Measurements from ENCODE around the gene VWCE. TPM values are rescaled to one million over a fixed set of nuclear protein-coding genes. Genes with fewer than 3 reads are reported as not detected.

The VWCE gene
- total RNA-seq, 1 experiment from 2014 or later: 8.0 TPM

GRCh38 chr11:61272731-61273130 lies 22.4 kb downstream of the VWCE start:
- Histone ChIP-seq H3K27me3 (replicated peaks; ENCODE audit: insufficient read depth, low read depth, low read length, poor library complexity) (no peaks in the 10 kb centered on the region), H3K36me3 (ENCODE audit: insufficient read depth, low read length, poor library complexity, severe bottlenecking) (no peaks in the 10 kb centered on the region), H3K4me3 (ENCODE audit: low read depth, low read length, poor library complexity, severe bottlenecking) (no peak overlapping the region), H3K9me3 (ENCODE audit: low read depth, low read length, poor library complexity, severe bottlenecking) (no peaks in the 10 kb centered on the region), H3K4me1 (ENCODE audit: insufficient read depth, low read length, poor library complexity, severe bottlenecking) (no peaks in the 10 kb centered on the region), H3K27ac (ENCODE audit: low read depth, low read length, poor library complexity, severe bottlenecking) (no peak overlapping the region)
- intact Hi-C loops (cut with micrococcal nuclease; ENCODE audit: unreplicated experiment): no loop called here
- CTCF ChIA-PET: no interaction called here
- BruUV-seq (replicated peaks): no TSS peak
- POLR2A ChIA-PET (ENCODE audit: low non-redundant PET): no interaction called here
- no peak for TF ChIP-seq CTCF (conservative IDR thresholded peaks at IDR 0.05; ENCODE audit: low read depth, low read length)
- DNase-seq (ENCODE audit: low spot score): no peak

- no peaks in the 10 kb centered on the region for H3K4me1 ChIP-seq (ENCODE audit: insufficient read depth, low read length, poor library complexity, severe bottlenecking)
- CTCF ChIA-PET: no interaction called here
Observed at GRCh38 chr11:61270354-61271076, 24.6 kb downstream of the VWCE start.

GRCh38 chr11:61268588-61269250 lies 26.4 kb downstream of the VWCE start:
- no peak overlapping the region for H3K27ac ChIP-seq (ENCODE audit: low read depth, low read length, poor library complexity, severe bottlenecking)

More at GRCh38 chr11:61270354-61271076, 24.6 kb downstream of the VWCE start:
- BruUV-seq (replicated peaks): no TSS peak
- Histone ChIP-seq H3K9me3 (ENCODE audit: low read depth, low read length, poor library complexity, severe bottlenecking) (no peaks in the 10 kb centered on the region), H3K4me3 (ENCODE audit: low read depth, low read length, poor library complexity, severe bottlenecking) (no peak overlapping the region), H3K27me3 (replicated peaks; ENCODE audit: insufficient read depth, low read depth, low read length, poor library complexity) (no peaks in the 10 kb centered on the region), H3K36me3 (ENCODE audit: insufficient read depth, low read length, poor library complexity, severe bottlenecking) (no peaks in the 10 kb centered on the region), H3K27ac (ENCODE audit: low read depth, low read length, poor library complexity, severe bottlenecking) (no peak overlapping the region)
- intact Hi-C loops (cut with micrococcal nuclease; ENCODE audit: unreplicated experiment): no loop called here
- DNase-seq (ENCODE audit: low spot score): no peak
- TF ChIP-seq CTCF (conservative IDR thresholded peaks at IDR 0.05; ENCODE audit: low read depth, low read length) (no peak), EZH2 (IDR thresholded peaks at IDR 0.05; ENCODE audit: borderline replicate concordance, low read depth, low read length, poor library complexity, severe bottlenecking) (no peak)
- POLR2A ChIA-PET (ENCODE audit: low non-redundant PET): no interaction called here

More at GRCh38 chr11:61268588-61269250, 26.4 kb downstream of the VWCE start:
- Histone ChIP-seq H3K27me3 (replicated peaks; ENCODE audit: insufficient read depth, low read depth, low read length, poor library complexity) (no peaks in the 10 kb centered on the region), H3K9me3 (ENCODE audit: low read depth, low read length, poor library complexity, severe bottlenecking) (no peaks in the 10 kb centered on the region), H3K4me3 (ENCODE audit: low read depth, low read length, poor library complexity, severe bottlenecking) (no peak overlapping the region), H3K4me1 (ENCODE audit: insufficient read depth, low read length, poor library complexity, severe bottlenecking) (no peaks in the 10 kb centered on the region), H3K36me3 (ENCODE audit: insufficient read depth, low read length, poor library complexity, severe bottlenecking) (no peaks in the 10 kb centered on the region)
- TF ChIP-seq CTCF (conservative IDR thresholded peaks at IDR 0.05; ENCODE audit: low read depth, low read length) (no peak), EZH2 (IDR thresholded peaks at IDR 0.05; ENCODE audit: borderline replicate concordance, low read depth, low read length, poor library complexity, severe bottlenecking) (no peak)
- DNase-seq (ENCODE audit: low spot score): no peak
- ChIA-PET CTCF (no interaction called here), POLR2A (ENCODE audit: low non-redundant PET) (no interaction called here)
- no TSS peak for BruUV-seq (replicated peaks)
- intact Hi-C loops (cut with micrococcal nuclease; ENCODE audit: unreplicated experiment): no loop called here

All from A673 (cell line).